H1 (cell line): ENCODE measurements around the gene MFRP. TPM values are rescaled to one million over a fixed set of nuclear protein-coding genes. Genes with fewer than 3 reads are reported as not detected.

Experiments
- CTCF ChIA-PET: fragments of 300-600 bp; sonication (Branson Sonifier 250); formaldehyde crosslinking; loops from one replicate; lab custom pipeline; 2021; ENCODE audit not compliant: partially characterized antibody; lab: Charles Lee
- POLR2A ChIA-PET: fragments of 300-600 bp; sonication (Branson Sonifier 250); formaldehyde crosslinking; loops from one replicate; lab custom pipeline; 2021; ENCODE audit warnings: inconsistent platforms; ENCODE audit not compliant: partially characterized antibody; lab: Charles Lee
- DNase-seq, 2 experiments: peaks; one replicate each; pipeline versions ENCODE4 v3.0.0 to v3.0.0-alpha.2; 2010 to 2022; ENCODE audit warnings: low spot score in 2 of 2, low read depth in 1 of 2, mixed read lengths in 1 of 2
- FAIRE-seq: peaks from 2 replicates; lab custom pipeline; 2011; peaks lifted over from hg19 to GRCh38; lab: Jason Lieb, UNC
- H2AFZ ChIP-seq: 2 replicates; pipeline ENCODE4 v1.8.1; 2012; ENCODE audit warnings: low read length, inconsistent platforms
- H2AK5ac ChIP-seq: 2 replicates; pipeline ENCODE4 v1.6.1; 2013; ENCODE audit warnings: low read depth, low read length
- H2BK120ac ChIP-seq: replicated peaks from 2 replicates; pipeline ENCODE3; 2013; ENCODE audit warnings: low read depth, low read length, inconsistent platforms
- H2BK12ac ChIP-seq: 2 replicates; pipeline ENCODE4 v1.6.1; 2013; ENCODE audit warnings: low read depth, low read length
- H2BK15ac ChIP-seq: 2 replicates; pipeline ENCODE4 v1.6.1; 2013; ENCODE audit warnings: low read length
- H2BK20ac ChIP-seq: 2 replicates; pipeline ENCODE4 v1.6.1; 2013; ENCODE audit warnings: low read length
- H2BK5ac ChIP-seq: 2 replicates; pipeline ENCODE4 v1.6.1; 2013; ENCODE audit warnings: low read depth, low read length
- H3K14ac ChIP-seq: 2 replicates; pipeline ENCODE4 v1.6.1; 2013; ENCODE audit warnings: inconsistent platforms; ENCODE audit not compliant: insufficient read length
- H3K18ac ChIP-seq: 2 replicates; pipeline ENCODE4 v1.6.1; 2013; ENCODE audit warnings: low read length; ENCODE audit errors: extremely low read depth
- H3K23ac ChIP-seq: 2 replicates; pipeline ENCODE4 v1.6.1; 2013; ENCODE audit warnings: inconsistent platforms; ENCODE audit not compliant: insufficient read length
- H3K23me2 ChIP-seq: 2 replicates; pipeline ENCODE4 v1.6.1; 2013; ENCODE audit warnings: low read depth, low read length
- H3K27ac ChIP-seq: 2 replicates; pipeline ENCODE4 v1.6.1; 2011; ENCODE audit warnings: low read depth, low read length, inconsistent platforms
- H3K27me3 ChIP-seq, 4 experiments: replicated peaks in 1 of 4; 1 replicate in 1 of 4; 2 replicates in 3 of 4; pipeline versions ENCODE4 v1.6.1 to v1.8.1; 2011 to 2013; ENCODE audit warnings: low read length in 3 of 4, mild to moderate bottlenecking in 3 of 4, inconsistent platforms in 2 of 4, mixed read lengths in 2 of 4, moderate library complexity in 1 of 4; ENCODE audit not compliant: control insufficient read depth in 3 of 4, insufficient read depth in 3 of 4; ENCODE audit errors: extremely low read depth in 1 of 4
- H3K36me3 ChIP-seq, 4 experiments: 2 replicates each; pipeline versions ENCODE4 v1.6.1 to v1.8.1; 2011 to 2013; ENCODE audit warnings: mild to moderate bottlenecking in 4 of 4, low read length in 3 of 4, moderate library complexity in 2 of 4, control low read depth in 1 of 4, inconsistent platforms in 1 of 4; ENCODE audit not compliant: insufficient read depth in 4 of 4, control insufficient read depth in 2 of 4
- H3K4ac ChIP-seq: replicated peaks from 2 replicates; pipeline ENCODE3; 2013; ENCODE audit warnings: low read length, low read depth, mixed read lengths, inconsistent platforms; ENCODE audit not compliant: insufficient read length
- H3K4me1 ChIP-seq, 4 experiments: replicated peaks in 1 of 4; 1 replicate in 1 of 4; 2 replicates in 3 of 4; pipeline versions ENCODE4 v1.6.1 to v1.8.1; 2011 to 2013; ENCODE audit warnings: low read length in 3 of 4, inconsistent platforms in 2 of 4, mixed read lengths in 1 of 4; ENCODE audit not compliant: insufficient read depth in 4 of 4, control insufficient read depth in 3 of 4
- H3K4me2 ChIP-seq, 2 experiments: 2 replicates each; pipeline versions ENCODE4 v1.6.1 to v1.8.1; 2011 to 2013; ENCODE audit warnings: low read depth in 2 of 2, low read length in 2 of 2, control low read depth in 1 of 2, inconsistent platforms in 1 of 2, mild to moderate bottlenecking in 1 of 2; ENCODE audit not compliant: insufficient read depth in 1 of 2
- H3K4me3 ChIP-seq, 4 experiments: fragments of 200-600, 300-600 bp in 1 of 4; sonication (generic), shearing (Covaris generic), sonication (Bioruptor Twin) in 1 of 4; 2 replicates each; pipeline versions ENCODE4 v1.5.1 to v1.8.1; 2011 to 2016; ENCODE audit warnings: low read length in 4 of 4, low read depth in 3 of 4, control low read depth in 2 of 4, inconsistent platforms in 2 of 4, mild to moderate bottlenecking in 2 of 4, mixed read lengths in 1 of 4, moderate library complexity in 1 of 4; ENCODE audit not compliant: insufficient read depth in 2 of 4; ENCODE audit errors: extremely low read depth in 1 of 4
- H3K56ac ChIP-seq: replicated peaks from 2 replicates; pipeline ENCODE3; 2013; ENCODE audit warnings: low read depth, mild to moderate bottlenecking, mixed read lengths, low read length, inconsistent platforms; ENCODE audit not compliant: insufficient read length
- H3K79me1 ChIP-seq: 2 replicates; pipeline ENCODE4 v1.6.1; 2013; ENCODE audit warnings: low read depth, low read length, control low read depth
- H3K79me2 ChIP-seq, 2 experiments: 2 replicates each; pipeline versions ENCODE4 v1.6.1 to v1.8.1; 2012 to 2013; ENCODE audit warnings: low read length in 2 of 2, mild to moderate bottlenecking in 2 of 2, inconsistent platforms in 1 of 2; ENCODE audit not compliant: insufficient read depth in 2 of 2, control insufficient read depth in 1 of 2
- H3K9ac ChIP-seq, 4 experiments: replicated peaks in 1 of 4; 1 replicate in 1 of 4; 2 replicates in 3 of 4; pipeline versions ENCODE4 v1.6.1 to v1.8.1; 2011 to 2013; ENCODE audit warnings: low read depth in 3 of 4, low read length in 3 of 4, control low read depth in 2 of 4, mild to moderate bottlenecking in 2 of 4, moderate library complexity in 2 of 4, inconsistent platforms in 1 of 4; ENCODE audit errors: extremely low read depth in 1 of 4
- H3K9me3 ChIP-seq, 2 experiments: 2 replicates each; pipeline versions ENCODE4 v1.6.1 to v1.8.1; 2012 to 2013; ENCODE audit warnings: mild to moderate bottlenecking in 2 of 2, moderate library complexity in 2 of 2, control low read depth in 1 of 2, inconsistent platforms in 1 of 2, low read depth in 1 of 2, low read length in 1 of 2, mixed read lengths in 1 of 2; ENCODE audit not compliant: insufficient read depth in 2 of 2
- H4K20me1 ChIP-seq, 2 experiments: replicated peaks in 1 of 2; 2 replicates each; pipeline versions ENCODE3 to v1.8.1; 2011 to 2013; ENCODE audit warnings: inconsistent platforms in 2 of 2, low read length in 2 of 2, mild to moderate bottlenecking in 1 of 2; ENCODE audit not compliant: insufficient read depth in 2 of 2, control insufficient read depth in 1 of 2
- H4K5ac ChIP-seq: 2 replicates; pipeline ENCODE4 v1.6.1; 2013; ENCODE audit warnings: low read length, low read depth, mixed read lengths, inconsistent platforms; ENCODE audit not compliant: insufficient read length
- H4K8ac ChIP-seq: 2 replicates; pipeline ENCODE4 v1.8.0; 2013; ENCODE audit warnings: mild to moderate bottlenecking, moderate library complexity, low read length, inconsistent platforms; ENCODE audit not compliant: insufficient read depth; ENCODE audit errors: extremely low read depth
- H4K91ac ChIP-seq: replicated peaks from 2 replicates; pipeline ENCODE3; 2013; ENCODE audit warnings: low read length, mixed read lengths, inconsistent platforms; ENCODE audit not compliant: insufficient read length
- BRCA1 ChIP-seq: IDR thresholded peaks from 2 replicates; pipeline ENCODE4 v1.6.1; 2012; ENCODE audit warnings: low read depth, low read length, improper control_type of control experiment
- CTBP2 ChIP-seq: IDR thresholded peaks from 2 replicates; pipeline ENCODE4 v1.7.0; 2011; ENCODE audit warnings: borderline replicate concordance, mild to moderate bottlenecking, moderate library complexity, mixed read lengths, low read length; ENCODE audit not compliant: insufficient read depth, insufficient read length
- GTF2F1 ChIP-seq: IDR thresholded peaks from 2 replicates; pipeline ENCODE4 v1.6.1; 2012; ENCODE audit warnings: low read depth, low read length, improper control_type of control experiment, borderline replicate concordance
- RFX5 ChIP-seq: IDR thresholded peaks from 2 replicates; pipeline ENCODE4 v1.6.1; 2011; ENCODE audit warnings: low read depth, low read length, improper control_type of control experiment, borderline replicate concordance
- SP2 ChIP-seq: IDR thresholded peaks from 2 replicates; pipeline ENCODE4 v1.6.1; 2012; ENCODE audit warnings: mild to moderate bottlenecking, low read length, inconsistent platforms
- TEAD4 ChIP-seq: IDR thresholded peaks from 2 replicates; pipeline ENCODE4 v1.6.1; 2012; ENCODE audit warnings: low read depth, low read length, inconsistent platforms, mixed read lengths
- YY1 ChIP-seq: IDR thresholded peaks from 2 replicates; pipeline ENCODE4 v1.6.1; 2011; ENCODE audit warnings: low read depth, mild to moderate bottlenecking, low read length
- ZNF274 ChIP-seq: IDR thresholded peaks from 2 replicates; pipeline ENCODE4 v1.7.0; 2012; ENCODE audit warnings: low read length, borderline replicate concordance; ENCODE audit errors: extremely low read depth
- WGBS, 2 experiments: shearing (Covaris generic) in 1 of 2; methylation state at CpG; one replicate each; pipeline versions ENCODE4 v1.1.6 to v1.1.7; 2013 to 2015; ENCODE audit warnings: low lambda C conversion rate in 2 of 2, mixed read lengths in 2 of 2, inconsistent platforms in 1 of 2, low coverage in 1 of 2, missing lambda C conversion rate in 1 of 2; ENCODE audit not compliant: insufficient replicate concordance in 2 of 2, insufficient coverage in 1 of 2, insufficient read length in 1 of 2; ENCODE audit errors: extremely low coverage in 1 of 2, missing lambda C conversion rate in 1 of 2; 5-methylcytosine and 5-hydroxymethylcytosine counted together
- polyA plus RNA-seq, 7 experiments: library from polyadenylated mRNA; depleted of rRNA in 3 of 7; stranded (reverse) in 5 of 7; unstranded in 2 of 7; fragments of >200 nt in 5 of 7; fragments of 200-250 nt in 2 of 7; gene quantifications; 1 replicate in 5 of 7; 2 replicates in 1 of 7; 4 replicates in 1 of 7; pipeline versions ENCODE4 v1.2.1 to v1.2.3, GENCODE V29; 2011 to 2013; ENCODE audit warnings: missing spikeins in 2 of 7, mixed read lengths in 2 of 7
- total RNA-seq: library from RNA; stranded (reverse); fragmentation: NEBNext Ultra II Directional; extraction: Animal tissue kit (Norgen Biotek cat#: 25700); gene quantifications from 2 replicates; pipeline ENCODE4 v1.2.1, GENCODE V29; 2021

MFRP gene
- total and polyA plus RNA-seq, 2 of the 8 experiments (the other 6 are each of a cell fraction or from before 2014, with no cell fraction given) = 0.02 TPM; not detected in 1

GRCh38 chr11:119293461-119293860, 53.0 kb downstream of the MFRP start:
- Histone ChIP-seq H3K79me2 (no peaks in the 10 kb centered on the region), H3K23me2 (no peaks in the 10 kb centered on the region), H3K23ac (no peak overlapping the region), H3K4me3 (no peak overlapping the region), H3K27me3 (no peaks in the 10 kb centered on the region), H3K4ac (no peak overlapping the region), H3K4me2 (no peak overlapping the region), H3K9ac (no peak overlapping the region), H3K4me1 (no peaks in the 10 kb centered on the region), H2BK20ac (no peak overlapping the region), H4K91ac (no peak overlapping the region), H2AFZ (no peak overlapping the region), H3K9me3 (no peaks in the 10 kb centered on the region), H3K56ac (no peak overlapping the region), H3K18ac (no peak overlapping the region), H3K27ac (no peak overlapping the region), H4K5ac (no peak overlapping the region), H4K8ac (no peak overlapping the region), H2AK5ac (no peak overlapping the region), H2BK12ac (no peak overlapping the region), H3K36me3 (peaks cover 14 to 43% (median 27%) of the 10 kb centered on the region in 4 experiments), H4K20me1 (no peaks in the 10 kb centered on the region), H3K14ac (no peak overlapping the region), H2BK120ac (no peak overlapping the region), H2BK5ac (no peak overlapping the region), H2BK15ac (no peak overlapping the region), H3K79me1 (no peaks in the 10 kb centered on the region)
- ChIA-PET CTCF (interaction anchor here (0.5 to 2.6 kb wide), 5 partner anchors 11 to 724 kb away, joined by 3 to 10 read pairs (median 3); no protein-coding TSS in a partner anchor), POLR2A (interaction anchor here (0.9 to 1.3 kb wide), 2 partner anchors 14 to 15 kb away, joined by 3 to 4 read pairs; no protein-coding TSS in a partner anchor)
- TF ChIP-seq CTBP2 (no peak), YY1 (no peak), GTF2F1 (no peak), TEAD4 (no peak), BRCA1 (no peak), ZNF274 (no peak), RFX5 (no peak), SP2 (no peak)
- FAIRE-seq = no peak
- DNase-seq = no peak
- 97% methylated on average over 3 of the region's 3 CpGs; no CpG with 5 or more reads in 1 of the 2 experiments for WGBS, 2 experiments
